Measurements from ENCODE around the gene KIF26A.

GRCh38 chr14:104200106-104200505, 61.7 kb downstream of the KIF26A start:
- TF ChIP-seq POLR2AphosphoS5 (IDR thresholded peaks at IDR 0.05) = no peak
- TF ChIP-seq CTCF (IDR thresholded peaks at IDR 0.05) = no peak
- TF ChIP-seq POLR2A (IDR thresholded peaks at IDR 0.05) = no peak

Measured in breast epithelium (tissue), 3 donors.